Measurements from ENCODE around the gene CA12. TPM values are rescaled to one million over a fixed set of nuclear protein-coding genes. Genes with fewer than 3 reads are reported as not detected.

The CA12 gene
- total RNA-seq, 1 experiment from 2014 or later = 0.97 TPM

DNA sequence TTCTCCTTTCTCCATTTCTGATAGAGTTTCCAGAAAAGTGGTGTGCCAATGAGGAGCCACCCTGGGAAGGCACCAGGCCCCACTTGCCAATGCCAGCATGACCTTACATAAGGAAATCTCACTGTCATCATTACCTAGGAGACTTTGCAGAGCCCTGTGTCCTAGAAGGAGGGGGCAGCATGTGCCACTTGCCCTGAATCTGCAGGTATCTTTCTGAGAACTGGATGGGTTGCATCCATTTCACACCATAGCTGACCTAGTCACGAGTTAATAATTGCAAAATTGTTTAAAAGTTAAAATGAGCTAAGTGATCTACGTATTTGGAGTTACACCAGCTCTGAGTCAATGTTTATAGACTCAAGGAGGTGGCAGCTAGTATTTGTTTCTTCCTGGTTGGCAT is 14.3 kb downstream of the CA12 start:
- Histone ChIP-seq H3K27me3 (replicated peaks; ENCODE audit: insufficient read depth, low read depth, low read length, poor library complexity) (no peaks in the 10 kb centered on the region), H3K4me3 (ENCODE audit: low read depth, low read length, poor library complexity, severe bottlenecking) (no peak overlapping the region), H3K27ac (ENCODE audit: low read depth, low read length, poor library complexity, severe bottlenecking) (no peak overlapping the region), H3K36me3 (ENCODE audit: insufficient read depth, low read length, poor library complexity, severe bottlenecking) (no peaks in the 10 kb centered on the region), H3K4me1 (ENCODE audit: insufficient read depth, low read length, poor library complexity, severe bottlenecking) (peaks cover 5% of the 10 kb centered on the region), H3K9me3 (ENCODE audit: low read depth, low read length, poor library complexity, severe bottlenecking) (no peaks in the 10 kb centered on the region)
- CTCF ChIA-PET = no interaction called here
- no TSS peak for BruUV-seq (replicated peaks)
- POLR2A ChIA-PET (ENCODE audit: low non-redundant PET) = no interaction called here
- DNase-seq (ENCODE audit: low spot score) = no peak
- TF ChIP-seq CTCF (conservative IDR thresholded peaks at IDR 0.05; ENCODE audit: low read depth, low read length) (no peak), EZH2 (IDR thresholded peaks at IDR 0.05; ENCODE audit: borderline replicate concordance, low read depth, low read length, poor library complexity, severe bottlenecking) (no peak)
- intact Hi-C loops (cut with micrococcal nuclease; ENCODE audit: unreplicated experiment) = no loop called here

GRCh38 chr15:63366451-63366850 is 15.2 kb downstream of the CA12 start:
- no peak overlapping the region for H3K27ac ChIP-seq (ENCODE audit: low read depth, low read length, poor library complexity, severe bottlenecking)
- intact Hi-C loops (cut with micrococcal nuclease; ENCODE audit: unreplicated experiment) = no loop called here
- CTCF ChIA-PET = no interaction called here
- DNase-seq (ENCODE audit: low spot score) = no peak
- no peaks in the 10 kb centered on the region for H3K9me3 ChIP-seq (ENCODE audit: low read depth, low read length, poor library complexity, severe bottlenecking)
- no peak overlapping the region for H3K4me3 ChIP-seq (ENCODE audit: low read depth, low read length, poor library complexity, severe bottlenecking)
- no TSS peak for BruUV-seq (replicated peaks)
- TF ChIP-seq EZH2 (IDR thresholded peaks at IDR 0.05; ENCODE audit: borderline replicate concordance, low read depth, low read length, poor library complexity, severe bottlenecking) (no peak), CTCF (conservative IDR thresholded peaks at IDR 0.05; ENCODE audit: low read depth, low read length) (no peak)
- H3K36me3 ChIP-seq (ENCODE audit: insufficient read depth, low read length, poor library complexity, severe bottlenecking) = no peaks in the 10 kb centered on the region
- H3K27me3 ChIP-seq (replicated peaks; ENCODE audit: insufficient read depth, low read depth, low read length, poor library complexity) = no peaks in the 10 kb centered on the region
- H3K4me1 ChIP-seq (ENCODE audit: insufficient read depth, low read length, poor library complexity, severe bottlenecking) = no peaks in the 10 kb centered on the region
- POLR2A ChIA-PET (ENCODE audit: low non-redundant PET) = no interaction called here

GRCh38 chr15:63365273-63365680 is 16.4 kb downstream of the CA12 start:
- no peak for DNase-seq (ENCODE audit: low spot score)
- no TSS peak for BruUV-seq (replicated peaks)
- Histone ChIP-seq H3K9me3 (ENCODE audit: low read depth, low read length, poor library complexity, severe bottlenecking) (no peaks in the 10 kb centered on the region), H3K27ac (ENCODE audit: low read depth, low read length, poor library complexity, severe bottlenecking) (no peak overlapping the region), H3K27me3 (replicated peaks; ENCODE audit: insufficient read depth, low read depth, low read length, poor library complexity) (no peaks in the 10 kb centered on the region), H3K36me3 (ENCODE audit: insufficient read depth, low read length, poor library complexity, severe bottlenecking) (no peaks in the 10 kb centered on the region), H3K4me3 (ENCODE audit: low read depth, low read length, poor library complexity, severe bottlenecking) (no peak overlapping the region), H3K4me1 (ENCODE audit: insufficient read depth, low read length, poor library complexity, severe bottlenecking) (no peaks in the 10 kb centered on the region)
- no peak for TF ChIP-seq EZH2 (IDR thresholded peaks at IDR 0.05; ENCODE audit: borderline replicate concordance, low read depth, low read length, poor library complexity, severe bottlenecking)
- no peak for TF ChIP-seq CTCF (conservative IDR thresholded peaks at IDR 0.05; ENCODE audit: low read depth, low read length)
- intact Hi-C loops (cut with micrococcal nuclease; ENCODE audit: unreplicated experiment) = no loop called here
- CTCF ChIA-PET = interaction anchor here (0.7 kb wide), 1 partner anchor 1953 kb away, joined by 3 read pairs; no protein-coding TSS in a partner anchor
- POLR2A ChIA-PET (ENCODE audit: low non-redundant PET) = no interaction called here

Measured in A673 (cell line).